HG03378 (cell line): ENCODE results near the gene VEZT.

ENCODE experiments used
- ATAC-seq: cut with Tn5 transposase; IDR thresholded peaks from one replicate; pipeline ENCODE4 v1.9.1; 2021; ENCODE audit warnings: mild to moderate bottlenecking, moderate library complexity; ENCODE audit not compliant: unreplicated experiment

VEZT gene

GRCh38 chr12:95197636-95198035 lies 20.0 kb upstream of the VEZT start:
- ATAC-seq, result no peak

GRCh38 chr12:95198914-95199313 lies 18.7 kb upstream of the VEZT start:
- peak; percentile 42 for ATAC-seq

GRCh38 chr12:95200128-95200894 lies 17.3 kb upstream of the VEZT start:
- ATAC-seq, result no peak

- ATAC-seq, result no peak
These were observed 16.4 kb upstream of the VEZT start for GRCh38 chr12:95201056-95201670.

- ATAC-seq, result no peak
These were observed 14.7 kb upstream of the VEZT start for GRCh38 chr12:95202691-95203486.

- no peak for ATAC-seq
These were observed 14.0 kb upstream of the VEZT start for GRCh38 chr12:95203487-95204030.

GRCh38 chr12:95204141-95204866 lies 13.3 kb upstream of the VEZT start:
- no peak for ATAC-seq

- ATAC-seq, result no peak
These were observed 12.5 kb upstream of the VEZT start for GRCh38 chr12:95205016-95205624.

- no peak for ATAC-seq
These were observed 11.9 kb upstream of the VEZT start for GRCh38 chr12:95205685-95206084.

GRCh38 chr12:95206916-95207315 lies 10.7 kb upstream of the VEZT start:
- ATAC-seq, result no peak

GRCh38 chr12:95207407-95207806 lies 10.2 kb upstream of the VEZT start:
- no peak for ATAC-seq

- no peak for ATAC-seq
These were observed 8.9 kb upstream of the VEZT start for GRCh38 chr12:95208678-95209077.

GRCh38 chr12:95212586-95212985 lies 5.0 kb upstream of the VEZT start:
- no peak for ATAC-seq

GRCh38 chr12:95213119-95213518 lies 4.5 kb upstream of the VEZT start:
- ATAC-seq, result no peak

- ATAC-seq, result no peak
These were observed 3.7 kb upstream of the VEZT start for GRCh38 chr12:95213928-95214327.

GRCh38 chr12:95214466-95214865 lies 3.1 kb upstream of the VEZT start:
- ATAC-seq, result no peak

GRCh38 chr12:95215949-95216348 lies 1.7 kb upstream of the VEZT start:
- no peak for ATAC-seq

- ATAC-seq, result peak; percentile 17
These were observed 763 bp upstream of the VEZT start for GRCh38 chr12:95216711-95217376.

- ATAC-seq, result peak; percentile 1
These were observed 835 bp downstream of the VEZT start for GRCh38 chr12:95218150-95219133.
